Uterus (tissue), 4 donors: ENCODE measurements around the gene PPP4C. TPM values are rescaled to one million over a fixed set of nuclear protein-coding genes. Genes with fewer than 3 reads are reported as not detected.
A peak's percentile ranks its signal among the peaks of the same experiment; 100 is the strongest.

Experiments used
- DNase-seq, 2 donors: peaks; one replicate each; pipeline ENCODE4 v3.0.0-alpha.2; 2019 to 2020
- H3K27ac ChIP-seq, 2 donors: fragments of 200-600 bp; sonication (generic); 1 replicate in 1 of 2; 2 replicates in 1 of 2; pipeline ENCODE4 v1.5.1; 2016 to 2018
- H3K27me3 ChIP-seq, 2 donors: fragments of 200-600 bp; sonication (generic); one replicate each; pipeline ENCODE4 v1.5.1; 2018 to 2019; ENCODE audit warnings: control low read depth in 1 of 2
- H3K36me3 ChIP-seq, 2 donors: fragments of 200-600 bp; sonication (generic); one replicate each; pipeline ENCODE4 v1.5.1; 2019; ENCODE audit warnings: control low read depth in 1 of 2
- H3K4me1 ChIP-seq, 2 donors: fragments of 200-600 bp; sonication (generic); one replicate each; pipeline ENCODE4 v1.5.1; 2018 to 2019; ENCODE audit warnings: control low read depth in 1 of 2
- H3K4me3 ChIP-seq, 2 donors: fragments of 200-600 bp; sonication (generic); 1 replicate in 1 of 2; 2 replicates in 1 of 2; pipeline ENCODE4 v1.5.1; 2018 to 2019; ENCODE audit warnings: mild to moderate bottlenecking in 1 of 2
- H3K9me3 ChIP-seq, 2 donors: fragments of 200-600 bp; sonication (generic); one replicate each; pipeline ENCODE4 v1.5.1; 2019; ENCODE audit warnings: control low read depth in 1 of 2
- CTCF ChIP-seq, 4 experiments: fragments of 200-600 bp in 2 of 4; fragments of 450-650 bp in 2 of 4; sonication (generic) in 2 of 4; IDR thresholded peaks; one replicate each; pipeline ENCODE4 v1.5.1; 2016 to 2019; ENCODE audit warnings: antibody characterized with exemption in 4 of 4, mild to moderate bottlenecking in 2 of 4, moderate library complexity in 1 of 4
- POLR2A ChIP-seq, 2 donors: fragments of 450-650 bp; IDR thresholded peaks; one replicate each; pipeline ENCODE4 v1.6.1; 2016; ENCODE audit warnings: antibody characterized with exemption in 2 of 2, mild to moderate bottlenecking in 1 of 2, moderate library complexity in 1 of 2
- intact Hi-C: fragments of 100-400 bp; cut with DNase I; formaldehyde crosslinking; loops from one replicate; pipeline ENCODE4 v1.15.1; 2023; ENCODE audit warnings: low total_unique reads
- total RNA-seq, 4 donors: library from RNA; depleted of rRNA in 3 of 4; stranded (reverse); fragments of >200 nt in 3 of 4; gene quantifications; one replicate each; pipeline versions ENCODE4 v1.1.0 to v1.2.4, GENCODE V29; 2014 to 2023
- donor health status: DM: yes; HTN: yes; CAD: no.

The PPP4C gene
- total RNA-seq, 4 donors from 2014 or later: 15.6 to 78.5 (median 64.5) TPM

DNA sequence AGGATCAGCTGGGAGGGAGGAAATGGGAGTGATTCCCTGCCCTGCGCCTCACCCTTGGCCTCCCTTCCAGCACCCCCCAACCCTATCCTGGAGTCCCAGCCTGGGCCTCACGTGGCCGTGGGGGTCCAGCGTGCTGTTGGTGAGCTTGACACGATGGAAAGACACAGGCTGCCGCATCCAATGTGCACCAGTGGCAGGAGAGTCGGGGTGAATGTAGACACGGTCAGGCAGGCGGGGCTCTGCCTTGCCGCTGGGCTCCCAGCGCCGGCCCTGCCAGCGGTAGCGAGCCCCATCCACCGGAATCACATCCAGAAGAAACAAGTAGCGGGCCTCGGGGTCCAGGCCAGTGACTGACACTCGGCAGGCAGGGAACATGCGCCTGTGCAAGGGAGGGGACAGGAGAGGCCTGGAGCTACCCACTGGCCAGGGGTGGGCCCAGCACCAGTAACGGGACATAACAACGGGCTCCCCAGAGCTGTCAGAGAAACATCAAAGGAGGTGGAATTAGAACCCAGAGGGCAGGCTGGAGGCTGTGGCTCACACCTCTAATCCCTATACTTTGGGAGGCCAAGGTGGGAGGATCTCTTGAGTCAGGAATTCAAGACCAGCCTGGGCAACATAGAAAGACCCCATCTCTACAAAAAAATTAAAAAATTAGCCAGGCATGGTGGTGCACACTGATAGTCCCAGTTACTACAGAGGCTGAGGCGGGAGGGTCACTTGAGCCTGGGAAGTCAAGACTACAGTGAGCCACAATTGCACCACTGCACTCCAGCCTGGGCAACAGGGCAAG, 13.2 kb downstream of the PPP4C start:
- intact Hi-C loops: loop anchor here (5.0 kb wide), 1 partner anchor 52 kb away; no protein-coding TSS in a partner anchor
- no peak for TF ChIP-seq POLR2A (IDR thresholded peaks at IDR 0.05)
- TF ChIP-seq CTCF (IDR thresholded peaks at IDR 0.05): no peak
- no peak overlapping the region for H3K27ac ChIP-seq
- no peaks in the 10 kb centered on the region for H3K27me3 ChIP-seq
- peaks cover 0 to 16% of the 10 kb centered on the region in 2 donors for H3K4me1 ChIP-seq
- no peaks in the 10 kb centered on the region for H3K9me3 ChIP-seq
- DNase-seq: no peak
- H3K36me3 ChIP-seq: no peaks in the 10 kb centered on the region
- H3K4me3 ChIP-seq: no peak overlapping the region

DNA sequence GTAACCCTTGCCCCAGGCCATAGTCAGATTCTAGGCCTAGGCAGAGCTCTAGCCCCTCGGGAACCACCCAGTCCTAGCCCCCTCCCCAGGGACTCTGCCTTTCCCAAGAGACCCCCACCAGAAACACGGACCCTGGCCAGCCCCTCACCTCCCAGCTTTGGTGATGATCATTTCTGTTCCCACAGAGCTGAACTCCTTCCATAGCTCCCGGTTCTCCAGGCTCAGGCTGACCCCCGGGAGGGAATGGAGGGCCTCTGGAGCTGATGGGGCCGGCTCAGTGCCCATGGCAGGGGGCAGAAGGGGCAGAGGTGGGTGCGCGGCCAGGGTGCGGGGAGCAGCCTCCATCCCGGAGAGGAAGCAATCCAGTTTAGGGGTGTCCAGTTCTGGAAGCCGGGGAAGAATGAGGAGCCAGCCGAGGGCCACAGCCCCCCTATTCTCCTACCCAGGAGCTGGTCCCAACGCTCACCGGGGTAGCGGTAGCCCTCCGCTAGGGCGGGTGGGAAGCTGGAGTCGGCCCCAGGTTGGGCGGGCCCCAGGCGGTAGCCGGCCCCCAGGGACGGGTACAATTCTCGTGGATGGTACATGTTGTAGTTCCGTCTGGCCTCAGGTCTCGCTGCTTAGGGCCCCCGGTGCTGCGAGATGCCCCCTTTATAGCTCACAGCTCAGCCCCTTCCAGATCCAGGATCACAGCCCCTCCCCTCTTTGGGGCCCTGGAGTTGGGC, 15.0 kb downstream of the PPP4C start:
- Histone ChIP-seq H3K4me1 (peaks cover 0 to 25% of the 10 kb centered on the region in 2 donors), H3K36me3 (no peaks in the 10 kb centered on the region), H3K27ac (peak overlapping the region; percentile 74 to 91), H3K4me3 (no peak overlapping the region), H3K27me3 (no peaks in the 10 kb centered on the region), H3K9me3 (no peaks in the 10 kb centered on the region)
- no peak for DNase-seq
- TF ChIP-seq POLR2A (IDR thresholded peaks at IDR 0.05): no peak
- TF ChIP-seq CTCF (IDR thresholded peaks at IDR 0.05): no peak
- intact Hi-C loops: no loop called here

DNA sequence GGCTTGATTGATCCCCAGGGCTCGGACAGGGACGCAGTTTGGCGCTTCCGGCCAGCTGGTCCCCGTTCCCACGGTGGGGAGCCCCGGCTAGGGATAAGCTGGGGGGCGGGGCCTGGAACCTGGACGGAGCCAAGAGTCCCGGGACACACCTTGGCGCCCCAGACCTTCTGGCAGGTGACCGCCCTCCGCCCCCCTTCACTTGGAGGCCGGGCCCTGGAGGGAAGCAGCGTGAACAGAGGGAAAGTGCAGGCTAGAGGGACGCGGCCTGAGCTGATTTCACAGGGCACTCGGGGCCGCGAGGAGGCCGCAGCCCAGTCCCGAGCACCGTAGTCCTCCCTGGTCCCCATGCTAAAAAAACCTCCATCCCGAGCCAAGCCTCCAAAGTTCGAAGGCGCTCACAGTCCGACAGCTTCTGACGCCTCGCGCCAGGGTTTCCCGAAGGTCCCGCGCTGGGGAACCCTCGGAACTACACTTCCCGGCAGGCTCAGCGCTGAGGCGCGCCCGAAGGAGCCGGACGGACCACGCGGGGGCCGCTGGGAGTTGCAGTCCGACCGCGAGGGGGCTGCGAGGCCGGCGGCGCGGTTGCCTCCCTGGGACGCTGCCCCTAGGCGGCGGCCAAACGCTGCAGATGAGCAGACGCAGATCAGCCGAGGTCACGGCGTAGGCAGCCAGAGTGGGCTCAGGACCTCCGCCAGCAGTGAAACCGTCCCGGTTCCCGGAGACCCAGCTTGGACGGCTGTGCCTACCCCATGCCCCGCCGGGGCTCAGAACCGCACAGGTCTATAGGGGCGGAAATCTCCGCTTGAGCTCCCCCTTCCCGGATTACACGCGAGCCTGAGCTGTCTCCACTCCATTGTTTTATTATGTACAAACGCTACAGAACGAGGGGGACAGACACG, 15.9 kb downstream of the PPP4C start, which contains the start of gene TBX6:
Gene TBX6 (minus strand): TSS at position 451 of the 899 bp plus-strand sequence. CDS start 731 bp downstream, outside the sequence.
- intact Hi-C loops: no loop called here
- no peaks in the 10 kb centered on the region for H3K36me3 ChIP-seq
- peak within 1 kb of the TSS; percentile 74 to 91 for H3K27ac ChIP-seq
- TF ChIP-seq POLR2A (IDR thresholded peaks at IDR 0.05) (peak; percentile 41 to 52), CTCF (IDR thresholded peaks at IDR 0.05) (peak; percentile 68 to 99 (median 92))
- H3K4me1 ChIP-seq: peaks cover 0 to 25% of the 10 kb centered on the region in 2 donors
- H3K9me3 ChIP-seq: no peaks in the 10 kb centered on the region
- H3K4me3 ChIP-seq: peak within 1 kb of the TSS; percentile 31 to 40
- H3K27me3 ChIP-seq: no peaks in the 10 kb centered on the region
- DNase-seq: peak; percentile 87 to 93

GRCh38 chr16:30092373-30093010, 16.7 kb downstream of the PPP4C start:
- Histone ChIP-seq H3K27me3 (no peaks in the 10 kb centered on the region), H3K4me3 (peak overlapping the region; percentile 31 to 40), H3K27ac (peak overlapping the region; percentile 74 to 91), H3K4me1 (peaks cover 0 to 25% of the 10 kb centered on the region in 2 donors), H3K9me3 (no peaks in the 10 kb centered on the region), H3K36me3 (no peaks in the 10 kb centered on the region)
- intact Hi-C loops: no loop called here
- TF ChIP-seq CTCF (IDR thresholded peaks at IDR 0.05) (peak; percentile 41 to 69 (median 47)), POLR2A (IDR thresholded peaks at IDR 0.05) (peak in 1 of 2 donors; percentile 49)
- peak; percentile 72 to 76 for DNase-seq
